ENCODE data around the gene PIK3R6.

DNA sequence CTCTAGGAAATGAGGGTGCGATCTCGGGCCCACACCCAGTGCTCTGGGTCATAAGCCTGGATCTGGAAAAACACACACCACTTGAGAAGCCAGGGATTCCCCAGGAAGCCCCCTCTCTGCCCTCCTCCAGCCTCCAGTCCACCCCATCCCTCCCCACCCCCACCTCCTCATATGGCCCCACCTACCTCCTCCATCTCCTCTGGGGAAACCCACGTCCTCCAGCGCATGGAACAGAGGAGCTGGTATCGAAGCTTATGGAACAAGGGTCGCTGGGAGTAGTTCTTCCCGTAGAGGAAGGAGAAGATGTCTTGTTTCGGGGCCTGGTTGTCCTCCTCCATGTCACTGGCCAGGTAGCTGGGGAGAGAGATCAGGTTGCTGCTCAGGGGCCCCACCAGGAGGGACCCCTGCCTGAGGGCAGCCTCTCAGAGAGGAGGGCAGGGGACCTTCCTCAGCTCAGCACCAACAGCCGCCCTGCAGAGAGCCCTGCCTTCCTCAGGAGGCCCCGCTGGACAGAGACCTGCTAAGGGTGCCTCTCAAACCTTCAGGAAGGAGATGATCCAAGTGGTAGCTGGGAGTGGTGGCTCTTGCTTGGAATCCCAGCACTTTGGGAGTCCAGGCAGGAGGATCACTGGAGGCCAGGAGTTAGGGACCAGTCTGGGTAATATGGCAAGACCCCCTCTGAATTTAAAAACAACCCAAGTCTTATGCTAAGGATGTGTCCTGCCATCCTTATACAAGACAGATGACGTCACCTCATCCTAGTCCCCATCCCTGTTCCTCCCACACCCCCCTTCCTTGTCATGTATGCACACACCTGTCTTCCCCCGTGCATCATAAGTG, 114.1 kb downstream of the PIK3R6 start:
- TF ChIP-seq, protein P1, sequence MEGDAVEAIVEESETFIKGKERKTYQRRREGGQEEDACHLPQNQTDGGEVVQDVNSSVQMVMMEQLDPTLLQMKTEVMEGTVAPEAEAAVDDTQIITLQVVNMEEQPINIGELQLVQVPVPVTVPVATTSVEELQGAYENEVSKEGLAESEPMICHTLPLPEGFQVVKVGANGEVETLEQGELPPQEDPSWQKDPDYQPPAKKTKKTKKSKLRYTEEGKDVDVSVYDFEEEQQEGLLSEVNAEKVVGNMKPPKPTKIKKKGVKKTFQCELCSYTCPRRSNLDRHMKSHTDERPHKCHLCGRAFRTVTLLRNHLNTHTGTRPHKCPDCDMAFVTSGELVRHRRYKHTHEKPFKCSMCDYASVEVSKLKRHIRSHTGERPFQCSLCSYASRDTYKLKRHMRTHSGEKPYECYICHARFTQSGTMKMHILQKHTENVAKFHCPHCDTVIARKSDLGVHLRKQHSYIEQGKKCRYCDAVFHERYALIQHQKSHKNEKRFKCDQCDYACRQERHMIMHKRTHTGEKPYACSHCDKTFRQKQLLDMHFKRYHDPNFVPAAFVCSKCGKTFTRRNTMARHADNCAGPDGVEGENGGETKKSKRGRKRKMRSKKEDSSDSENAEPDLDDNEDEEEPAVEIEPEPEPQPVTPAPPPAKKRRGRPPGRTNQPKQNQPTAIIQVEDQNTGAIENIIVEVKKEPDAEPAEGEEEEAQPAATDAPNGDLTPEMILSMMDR (IDR thresholded peaks at IDR 0.05) = no peak
- no peak for TF ChIP-seq POLR2A (IDR thresholded peaks at IDR 0.05)

Data from esophagus squamous epithelium (tissue), 4 donors.